CD14-positive monocyte (primary cell): ENCODE data around the gene PTGFRN. TPM values are rescaled to one million over a fixed set of nuclear protein-coding genes. Genes with fewer than 3 reads are reported as not detected.

Experiments used
- DNase-seq, 3 donors: peaks; one replicate each; pipeline ENCODE4 v3.0.0-alpha.2; 2011 to 2022
- H2AFZ ChIP-seq: 2 replicates; pipeline ENCODE4 v1.6.0; 2012; ENCODE audit warnings: mild to moderate bottlenecking, low read depth, low read length, inconsistent platforms; ENCODE audit not compliant: insufficient read depth, poor library complexity, severe bottlenecking
- H3K27ac ChIP-seq, 2 donors: 1 replicate in 1 of 2; 2 replicates in 1 of 2; pipeline ENCODE4 v1.5.1; 2012 to 2013; ENCODE audit warnings: low read length in 2 of 2, control low read depth in 1 of 2, inconsistent platforms in 1 of 2, low read depth in 1 of 2, mild to moderate bottlenecking in 1 of 2
- H3K27me3 ChIP-seq, 2 donors: one replicate each; pipeline versions ENCODE4 v1.6.0 to v1.6.1; 2011 to 2013; ENCODE audit warnings: low read length in 2 of 2; ENCODE audit not compliant: control insufficient read depth in 2 of 2, insufficient read depth in 2 of 2
- H3K36me3 ChIP-seq, 2 donors: replicated peaks in 1 of 2; 1 replicate in 1 of 2; 2 replicates in 1 of 2; pipeline versions ENCODE4 v1.5.1 to v1.6.1; 2012 to 2013; ENCODE audit warnings: low read length in 2 of 2, control low read depth in 1 of 2, inconsistent platforms in 1 of 2, mild to moderate bottlenecking in 1 of 2; ENCODE audit not compliant: insufficient read depth in 2 of 2, control insufficient read depth in 1 of 2
- H3K4me1 ChIP-seq, 2 donors: 1 replicate in 1 of 2; 2 replicates in 1 of 2; pipeline versions ENCODE4 v1.5.1 to v1.6.1; 2012 to 2013; ENCODE audit warnings: low read length in 2 of 2, control low read depth in 1 of 2, inconsistent platforms in 1 of 2, mild to moderate bottlenecking in 1 of 2, moderate library complexity in 1 of 2; ENCODE audit not compliant: insufficient read depth in 2 of 2, control insufficient read depth in 1 of 2
- H3K4me2 ChIP-seq: replicated peaks from 2 replicates; pipeline ENCODE3; 2012; ENCODE audit warnings: low read length, moderate library complexity, mild to moderate bottlenecking; ENCODE audit not compliant: poor library complexity, severe bottlenecking; ENCODE audit errors: extremely low read depth
- H3K4me3 ChIP-seq, 3 experiments: fragments of 200-600 bp in 1 of 3; sonication (generic) in 1 of 3; replicated peaks in 1 of 3; 1 replicate in 2 of 3; 2 replicates in 1 of 3; pipeline ENCODE4 v1.5.1; 2011 to 2013; ENCODE audit warnings: low read length in 3 of 3, mild to moderate bottlenecking in 3 of 3, control low read depth in 2 of 3, low read depth in 2 of 3, inconsistent platforms in 1 of 3, moderate library complexity in 1 of 3
- H3K79me2 ChIP-seq: 2 replicates; pipeline ENCODE4 v1.6.0; 2012; ENCODE audit warnings: mild to moderate bottlenecking, control low read depth, inconsistent platforms, low read length, moderate library complexity; ENCODE audit not compliant: insufficient read depth
- H3K9ac ChIP-seq: 2 replicates; pipeline ENCODE4 v1.6.0; 2017; ENCODE audit warnings: low read length, mild to moderate bottlenecking; ENCODE audit not compliant: insufficient read depth, poor library complexity, severe bottlenecking
- H3K9me3 ChIP-seq, 2 donors: replicated peaks in 1 of 2; 1 replicate in 1 of 2; 2 replicates in 1 of 2; pipeline versions ENCODE4 v1.5.1 to v1.6.1; 2012 to 2013; ENCODE audit warnings: low read length in 2 of 2, control low read depth in 1 of 2; ENCODE audit not compliant: control insufficient read depth in 1 of 2, insufficient read depth in 1 of 2
- H4K20me1 ChIP-seq: 2 replicates; pipeline ENCODE4 v1.6.0; 2012; ENCODE audit warnings: mild to moderate bottlenecking, low read length, control low read depth, moderate library complexity; ENCODE audit not compliant: insufficient read depth
- H3K27ac Mint-ChIP-seq, 7 donors: one replicate each; pipeline ENCODE4 v1.8.0; 2020; ENCODE audit warnings: mild to moderate bottlenecking in 7 of 7, mixed read lengths in 7 of 7, moderate library complexity in 6 of 7, inconsistent platforms in 2 of 7
- H3K27me3 Mint-ChIP-seq, 3 donors: one replicate each; pipeline ENCODE4 v1.8.0; 2021 to 2022; ENCODE audit warnings: low read depth in 3 of 3, mild to moderate bottlenecking in 3 of 3, mixed read lengths in 3 of 3, moderate library complexity in 3 of 3, inconsistent platforms in 1 of 3
- H3K36me3 Mint-ChIP-seq, 2 donors: one replicate each; pipeline ENCODE4 v1.8.0; 2020; ENCODE audit warnings: mixed read lengths in 2 of 2, inconsistent platforms in 1 of 2, mild to moderate bottlenecking in 1 of 2
- H3K4me1 Mint-ChIP-seq: one replicate; pipeline ENCODE4 v1.8.0; 2020; ENCODE audit warnings: mild to moderate bottlenecking, mixed read lengths
- H3K4me3 Mint-ChIP-seq, 2 donors: one replicate each; pipeline ENCODE4 v1.8.0; 2020; ENCODE audit warnings: mild to moderate bottlenecking in 2 of 2, mixed read lengths in 2 of 2, moderate library complexity in 1 of 2
- H3K9me3 Mint-ChIP-seq, 7 donors: one replicate each; pipeline ENCODE4 v1.8.0; 2020 to 2022; ENCODE audit warnings: mixed read lengths in 7 of 7, mild to moderate bottlenecking in 6 of 7, moderate library complexity in 6 of 7, inconsistent platforms in 2 of 7
- CTCF ChIP-seq: fragments of 200-600 bp; IDR thresholded peaks from one replicate; pipeline ENCODE4 v1.8.0; 2022; ENCODE audit warnings: antibody characterized with exemption, mild to moderate bottlenecking
- WGBS: methylation state at CpG from one replicate; pipeline ENCODE4 v1.1.5; 2013; ENCODE audit warnings: missing lambda C conversion rate; ENCODE audit not compliant: insufficient coverage; 5-methylcytosine and 5-hydroxymethylcytosine counted together
- intact Hi-C, 2 donors: fragments of 100-400 bp; cut with micrococcal nuclease; formaldehyde crosslinking; loops; one replicate each; pipeline versions ENCODE4 v1.15.0 to v1.15.1; 2023
- polyA plus RNA-seq, 3 donors: library from polyadenylated mRNA; depleted of rRNA in 1 of 3; unstranded in 2 of 3; stranded (reverse) in 1 of 3; fragments of 300-500 nt in 2 of 3; fragments of >200 nt in 1 of 3; fragmentation: Illumina TruSeq in 2 of 3; gene quantifications; 1 replicate in 2 of 3; 2 replicates in 1 of 3; pipeline ENCODE4 v1.2.3, GENCODE V29; 2012 to 2021

The PTGFRN gene
- polyA plus RNA-seq, 3 donors: 1.5 to 2.9 (median 1.6) TPM

DNA sequence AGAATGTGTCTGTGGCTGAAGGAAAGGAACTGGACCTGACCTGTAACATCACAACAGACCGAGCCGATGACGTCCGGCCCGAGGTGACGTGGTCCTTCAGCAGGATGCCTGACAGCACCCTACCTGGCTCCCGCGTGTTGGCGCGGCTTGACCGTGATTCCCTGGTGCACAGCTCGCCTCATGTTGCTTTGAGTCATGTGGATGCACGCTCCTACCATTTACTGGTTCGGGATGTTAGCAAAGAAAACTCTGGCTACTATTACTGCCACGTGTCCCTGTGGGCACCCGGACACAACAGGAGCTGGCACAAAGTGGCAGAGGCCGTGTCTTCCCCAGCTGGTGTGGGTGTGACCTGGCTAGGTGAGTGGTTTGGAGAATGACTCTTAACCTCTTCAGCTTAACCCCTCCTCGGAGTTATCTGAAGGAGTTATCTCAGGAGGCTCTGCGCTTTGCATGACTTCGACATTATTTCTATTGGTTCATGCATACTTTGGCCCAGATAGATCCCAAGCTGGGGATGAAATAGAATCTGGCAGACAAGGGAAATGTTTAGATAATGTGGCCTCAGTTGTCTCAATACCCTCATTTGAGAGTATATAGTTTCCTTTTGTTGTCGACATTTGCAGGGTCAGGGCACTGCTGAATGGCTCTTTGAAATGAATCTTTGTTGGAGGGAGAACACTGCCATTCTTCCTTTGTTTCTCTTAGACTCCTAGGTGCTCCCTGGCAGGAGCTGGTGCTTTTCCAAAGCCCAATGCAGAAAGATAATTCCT lies 39.7 kb downstream of the PTGFRN start:
- Histone ChIP-seq H3K27me3 (no peaks in the 10 kb centered on the region), H3K79me2 (no peaks in the 10 kb centered on the region), H3K4me3 (no peak overlapping the region), H3K36me3 (no peaks in the 10 kb centered on the region), H3K9ac (no peak overlapping the region), H4K20me1 (no peaks in the 10 kb centered on the region), H3K27ac (no peak overlapping the region), H3K4me1 (no peaks in the 10 kb centered on the region), H3K9me3 (no peaks in the 10 kb centered on the region), H2AFZ (no peak overlapping the region), H3K4me2 (no peak overlapping the region)
- intact Hi-C loops: no loop called here
- H3K4me1 Mint-ChIP-seq: peaks cover 2% of the 10 kb centered on the region
- H3K27me3 Mint-ChIP-seq: peaks cover 1 to 2% (median 2%) of the 10 kb centered on the region in 3 donors
- 100% methylated on average over 11 of the region's 21 CpGs for WGBS
- H3K27ac Mint-ChIP-seq: no peak overlapping the region
- H3K36me3 Mint-ChIP-seq: peaks cover 0 to 5% of the 10 kb centered on the region in 2 donors
- DNase-seq: no peak
- no peaks in the 10 kb centered on the region for H3K9me3 Mint-ChIP-seq
- no peak for TF ChIP-seq CTCF
- no peak overlapping the region for H3K4me3 Mint-ChIP-seq

DNA sequence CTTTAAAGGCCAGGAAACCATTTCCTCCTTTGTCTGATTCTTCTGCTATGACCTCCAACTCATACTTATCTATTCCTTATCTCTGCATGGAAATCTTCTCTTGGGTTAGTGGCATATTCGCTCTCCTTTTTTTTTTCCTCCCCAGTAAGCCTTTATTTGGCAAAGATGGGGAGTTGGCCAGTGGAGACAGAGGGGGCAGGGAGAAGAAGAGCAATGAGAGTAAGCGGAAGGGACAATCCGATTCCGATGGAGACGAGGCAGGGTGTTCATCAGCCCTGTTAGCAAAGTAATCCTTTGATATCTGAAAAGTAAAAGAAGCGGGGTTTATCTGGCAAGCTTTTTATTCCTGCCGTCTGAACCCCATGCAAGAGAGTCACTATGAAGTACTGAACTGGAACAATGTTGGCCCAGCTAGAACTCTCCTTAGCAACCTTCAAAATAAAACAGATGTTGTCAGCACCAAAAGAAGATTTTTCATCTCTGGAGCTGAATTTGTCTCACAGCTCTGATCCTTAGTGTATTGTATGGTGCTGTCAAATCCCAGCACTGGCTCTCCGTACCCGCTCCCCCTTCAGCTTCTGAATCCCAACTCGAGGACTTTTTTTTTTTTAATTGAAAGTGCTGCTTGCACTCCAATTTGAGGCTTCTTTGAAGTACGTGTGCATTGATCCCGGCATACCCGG lies 40.9 kb downstream of the PTGFRN start:
- no peak for DNase-seq
- intact Hi-C loops: no loop called here
- Mint-ChIP-seq H3K36me3 (no peaks in the 10 kb centered on the region), H3K27ac (peak overlapping the region in 1 of 7 donors; percentile 64), H3K9me3 (no peaks in the 10 kb centered on the region), H3K4me1 (peaks cover 2% of the 10 kb centered on the region), H3K27me3 (peaks cover 1 to 2% (median 2%) of the 10 kb centered on the region in 3 donors), H3K4me3 (no peak overlapping the region)
- Histone ChIP-seq H2AFZ (no peak overlapping the region), H3K4me3 (no peak overlapping the region), H3K4me2 (no peak overlapping the region), H3K27ac (no peak overlapping the region), H3K4me1 (no peaks in the 10 kb centered on the region), H3K9ac (no peak overlapping the region), H4K20me1 (no peaks in the 10 kb centered on the region), H3K36me3 (no peaks in the 10 kb centered on the region), H3K27me3 (no peaks in the 10 kb centered on the region), H3K9me3 (no peaks in the 10 kb centered on the region), H3K79me2 (no peaks in the 10 kb centered on the region)
- no peak for TF ChIP-seq CTCF
- WGBS: 94% methylated on average over 7 of the region's 13 CpGs
